Tibial nerve (tissue), 3 donors: ENCODE data around the gene KCNJ18.
"Not testable (repeated sequence)": the region's sequence is repeated elsewhere in the genome, so short reads cannot be mapped to it uniquely, and the experiment has no call there.

Experiments
- CTCF ChIP-seq, 5 experiments: fragments of 200-600 bp in 3 of 5; fragments of 450-650 bp in 2 of 5; sonication (generic) in 3 of 5; IDR thresholded peaks; one replicate each; pipeline ENCODE4 v1.5.1; 2016 to 2019; ENCODE audit warnings: antibody characterized with exemption in 5 of 5, mild to moderate bottlenecking in 3 of 5, moderate library complexity in 2 of 5
- POLR2A ChIP-seq, 2 donors: fragments of 450-650 bp; IDR thresholded peaks; one replicate each; pipeline ENCODE4 v1.6.1; 2017; ENCODE audit warnings: antibody characterized with exemption in 2 of 2, mild to moderate bottlenecking in 2 of 2, moderate library complexity in 2 of 2

DNA sequence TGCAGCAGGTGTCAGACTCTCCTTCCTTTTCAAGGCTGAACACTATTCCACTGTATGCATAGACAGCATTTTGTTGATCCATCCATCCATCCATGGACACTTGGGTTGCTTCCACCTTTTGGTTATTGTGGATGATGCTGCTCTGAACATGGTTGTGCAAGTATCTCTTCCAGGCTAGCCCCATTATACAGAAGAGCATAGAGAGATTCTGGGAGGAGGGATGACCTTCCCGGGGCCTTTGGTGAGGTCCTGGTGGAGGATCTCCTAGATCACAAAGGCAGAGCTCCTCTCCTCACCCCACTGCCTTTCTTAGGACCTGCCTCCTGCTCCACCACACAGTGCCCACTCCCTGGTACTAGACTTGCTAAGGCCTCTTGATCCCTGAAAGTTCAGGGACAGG lies 27.2 kb upstream of the KCNJ18 start:
- not testable (repeated sequence) for TF ChIP-seq CTCF, POLR2A (IDR thresholded peaks at IDR 0.05)
